Measurements from ENCODE around the gene BRCA2.

DNA sequence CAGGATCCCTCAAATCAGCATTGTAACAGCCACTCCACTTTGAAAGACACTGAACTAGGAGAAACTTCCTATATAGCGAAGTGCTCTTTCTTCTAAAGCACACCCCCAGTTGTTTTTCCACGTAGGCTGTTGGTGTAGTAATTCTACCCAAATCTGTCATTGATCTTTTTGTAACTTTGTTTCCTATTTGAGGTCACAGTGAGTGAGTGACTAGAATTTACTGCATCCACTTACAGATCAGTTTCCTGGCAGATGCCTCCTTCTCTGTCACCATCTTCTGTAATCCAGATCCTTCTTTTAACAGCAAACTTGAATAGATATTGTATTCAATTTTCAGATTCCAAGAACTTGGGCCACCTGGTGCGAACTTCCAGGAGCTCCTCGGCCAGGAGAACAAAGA, 15.4 kb upstream of the BRCA2 start:
- TF ChIP-seq, protein P1, sequence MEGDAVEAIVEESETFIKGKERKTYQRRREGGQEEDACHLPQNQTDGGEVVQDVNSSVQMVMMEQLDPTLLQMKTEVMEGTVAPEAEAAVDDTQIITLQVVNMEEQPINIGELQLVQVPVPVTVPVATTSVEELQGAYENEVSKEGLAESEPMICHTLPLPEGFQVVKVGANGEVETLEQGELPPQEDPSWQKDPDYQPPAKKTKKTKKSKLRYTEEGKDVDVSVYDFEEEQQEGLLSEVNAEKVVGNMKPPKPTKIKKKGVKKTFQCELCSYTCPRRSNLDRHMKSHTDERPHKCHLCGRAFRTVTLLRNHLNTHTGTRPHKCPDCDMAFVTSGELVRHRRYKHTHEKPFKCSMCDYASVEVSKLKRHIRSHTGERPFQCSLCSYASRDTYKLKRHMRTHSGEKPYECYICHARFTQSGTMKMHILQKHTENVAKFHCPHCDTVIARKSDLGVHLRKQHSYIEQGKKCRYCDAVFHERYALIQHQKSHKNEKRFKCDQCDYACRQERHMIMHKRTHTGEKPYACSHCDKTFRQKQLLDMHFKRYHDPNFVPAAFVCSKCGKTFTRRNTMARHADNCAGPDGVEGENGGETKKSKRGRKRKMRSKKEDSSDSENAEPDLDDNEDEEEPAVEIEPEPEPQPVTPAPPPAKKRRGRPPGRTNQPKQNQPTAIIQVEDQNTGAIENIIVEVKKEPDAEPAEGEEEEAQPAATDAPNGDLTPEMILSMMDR (IDR thresholded peaks at IDR 0.05) = no peak
- TF ChIP-seq POLR2AphosphoS5 (IDR thresholded peaks at IDR 0.05; ENCODE audit: insufficient read depth in 1 of 2, low read depth in 1 of 2) = no peak

Measured in vagina (tissue), 2 donors.